Measurements from ENCODE around the gene ANKFN1. TPM values are rescaled to one million over a fixed set of nuclear protein-coding genes. Genes with fewer than 3 reads are reported as not detected.

Gene ANKFN1
- total and polyA plus RNA-seq, 10 of the 15 experiments (the other 5 are each of a cell fraction or from before 2014, with no cell fraction given): 0.19 TPM; not detected in 9

- H3K4me2 ChIP-seq (ENCODE audit: control insufficient read depth, insufficient read depth): no peak overlapping the region
- intact Hi-C loops (cut with micrococcal nuclease; ENCODE audit: unreplicated experiment): no loop called here
- no peaks in the 10 kb centered on the region for H3K36me3 ChIP-seq (ENCODE audit: control insufficient read depth in 2 of 2, insufficient read depth in 2 of 2, low read length in 1 of 2)
- TF ChIP-seq NR2F1 (conservative IDR thresholded peaks at IDR 0.05) (no peak), SPI1 (IDR thresholded peaks at IDR 0.05; ENCODE audit: borderline replicate concordance, insufficient read depth, low read depth, low read length) (no peak), RELA (IDR thresholded peaks at IDR 0.05; ENCODE audit: borderline replicate concordance, partially characterized antibody) (no peak)
- H2AFZ ChIP-seq (ENCODE audit: control insufficient read depth, low read depth, low read length): no peak overlapping the region
- H3K27ac ChIP-seq (ENCODE audit: control insufficient read depth, insufficient read depth): no peak overlapping the region
- SMC1A ChIA-PET (ENCODE audit: uncharacterized antibody, unreplicated experiment): no interaction called here
- H3K4me1 ChIP-seq (ENCODE audit: control insufficient read depth, insufficient read depth, low read length): no peaks in the 10 kb centered on the region
- POLR2A ChIA-PET: no interaction called here
- H3K9me3 ChIP-seq (replicated peaks; ENCODE audit: control insufficient read depth, insufficient read depth, low read length): no peaks in the 10 kb centered on the region
- in situ Hi-C loops (cut with MboI): no loop called here
- H3K79me2 ChIP-seq (ENCODE audit: control insufficient read depth, insufficient read depth, low read length): no peaks in the 10 kb centered on the region
- H3K4me3 ChIP-seq: no peak overlapping the region
- H3K9ac ChIP-seq (ENCODE audit: control insufficient read depth, insufficient read depth, low read length): no peak overlapping the region
- CTCF ChIA-PET: no interaction called here
- ATAC-seq (peak; percentile 48), DNase-seq (ENCODE audit: low read depth, low spot score) (no peak), FAIRE-seq (no peak)
- WGBS (ENCODE audit: insufficient coverage, insufficient replicate concordance, low lambda C conversion rate, missing lambda C conversion rate): 0% methylated on average over 2 of the region's 2 CpGs
- no peaks in the 10 kb centered on the region for H4K20me1 ChIP-seq (ENCODE audit: control insufficient read depth, insufficient read depth)
- BruUV-seq (replicated peaks): no TSS peak
- RAD21 ChIA-PET (ENCODE audit: unreplicated experiment): no interaction called here
- no peaks in the 10 kb centered on the region for H3K27me3 ChIP-seq (replicated peaks in 1 of 2; ENCODE audit: control insufficient read depth in 2 of 2, insufficient read depth in 2 of 2, low read length in 1 of 2)
These were observed 206.2 kb downstream of the ANKFN1 start for GRCh38 chr17:56359518-56359917.

GRCh38 chr17:56367366-56367765 is 214.1 kb downstream of the ANKFN1 start:
- Histone ChIP-seq H3K4me2 (ENCODE audit: control insufficient read depth, insufficient read depth) (no peak overlapping the region), H2AFZ (ENCODE audit: control insufficient read depth, low read depth, low read length) (no peak overlapping the region), H3K4me3 (no peak overlapping the region), H3K9me3 (replicated peaks; ENCODE audit: control insufficient read depth, insufficient read depth, low read length) (no peaks in the 10 kb centered on the region), H3K9ac (ENCODE audit: control insufficient read depth, insufficient read depth, low read length) (no peak overlapping the region), H3K36me3 (ENCODE audit: control insufficient read depth in 2 of 2, insufficient read depth in 2 of 2, low read length in 1 of 2) (no peaks in the 10 kb centered on the region), H3K4me1 (ENCODE audit: control insufficient read depth, insufficient read depth, low read length) (no peaks in the 10 kb centered on the region), H3K27ac (ENCODE audit: control insufficient read depth, insufficient read depth) (no peak overlapping the region), H3K27me3 (replicated peaks in 1 of 2; ENCODE audit: control insufficient read depth in 2 of 2, insufficient read depth in 2 of 2, low read length in 1 of 2) (no peaks in the 10 kb centered on the region), H4K20me1 (ENCODE audit: control insufficient read depth, insufficient read depth) (no peaks in the 10 kb centered on the region), H3K79me2 (ENCODE audit: control insufficient read depth, insufficient read depth, low read length) (no peaks in the 10 kb centered on the region)
- DNase-seq (ENCODE audit: low read depth, low spot score) (no peak), ATAC-seq (no peak), FAIRE-seq (no peak)
- in situ Hi-C loops (cut with MboI): no loop called here
- 0% methylated on average over 1 of the region's 1 CpG for WGBS (ENCODE audit: insufficient coverage, insufficient replicate concordance, low lambda C conversion rate, missing lambda C conversion rate)
- RAD21 ChIA-PET (ENCODE audit: unreplicated experiment): no interaction called here
- CTCF ChIA-PET: no interaction called here
- POLR2A ChIA-PET: no interaction called here
- intact Hi-C loops (cut with micrococcal nuclease; ENCODE audit: unreplicated experiment): no loop called here
- SMC1A ChIA-PET (ENCODE audit: uncharacterized antibody, unreplicated experiment): no interaction called here
- BruUV-seq (replicated peaks): no TSS peak
- TF ChIP-seq POU2F2 (IDR thresholded peaks at IDR 0.05; ENCODE audit: borderline replicate concordance, low read depth, low read length): no peak
